Panc1 (cell line): ENCODE results near the gene SLC6A7.

Source experiments
- CTCF ChIP-seq: fragments of 450-650 bp; IDR thresholded peaks from 2 replicates; pipeline ENCODE4 v1.5.1; 2017; ENCODE audit warnings: mild to moderate bottlenecking
- POLR2AphosphoS5 ChIP-seq: IDR thresholded peaks from 2 replicates; pipeline ENCODE4 v1.6.1; 2012; ENCODE audit warnings: mild to moderate bottlenecking, low read depth, low read length, moderate library complexity
- TCF7L2 ChIP-seq: IDR thresholded peaks from 2 replicates; pipeline ENCODE4 v1.6.1; 2011; ENCODE audit warnings: mild to moderate bottlenecking, low read depth, low read length, inconsistent platforms

GRCh38 chr5:150181027-150181426, 8.8 kb upstream of the SLC6A7 start:
- TF ChIP-seq CTCF (no peak), POLR2AphosphoS5 (no peak), TCF7L2 (no peak)
